NCI-H1436 (cell line): Measurements from ENCODE around the gene MAP2K7.

ENCODE experiments used
- DNase-seq: peaks from one replicate; lab custom pipeline; 2025; lab: John Stamatoyannopoulos, UW

Gene MAP2K7

DNA sequence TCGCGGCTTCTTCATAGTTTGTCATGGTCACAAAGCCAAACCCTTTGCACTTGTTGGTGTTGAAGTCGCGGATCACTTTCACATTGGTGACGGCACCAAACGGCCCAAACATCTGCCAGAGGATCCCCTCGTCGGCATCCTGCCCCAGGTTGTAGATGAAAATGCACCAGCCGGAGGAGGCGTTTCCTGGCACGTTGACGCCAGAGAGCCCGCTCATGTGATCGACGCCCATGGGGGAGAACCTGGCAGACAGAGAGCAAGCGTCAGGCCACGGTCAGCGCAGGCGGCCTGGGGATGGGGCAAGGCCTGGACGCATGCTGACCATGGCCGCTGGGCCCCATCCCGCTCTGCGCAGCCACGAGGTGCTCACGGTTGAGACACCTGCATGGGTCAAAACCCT lies 59.9 kb downstream of the MAP2K7 start:
- no peak for DNase-seq
